Gastrocnemius medialis (tissue), 4 donors: Measurements from ENCODE around the gene KLHDC4. TPM values are rescaled to one million over a fixed set of nuclear protein-coding genes. Genes with fewer than 3 reads are reported as not detected.
A peak's percentile ranks its signal among the peaks of the same experiment; 100 is the strongest.

Experiments
- ATAC-seq, 2 donors: fragments of 150-250 bp; one replicate each; pipeline ENCODE4 v1.9.1; 2016
- DNase-seq, 2 donors: peaks; one replicate each; pipeline ENCODE4 v3.0.0-alpha.2; 2019
- H3K27ac ChIP-seq, 4 donors: fragments of 200-600 bp; sonication (generic); 1 replicate in 1 of 4; 2 replicates in 3 of 4; pipeline ENCODE4 v1.5.1; 2016 to 2018; ENCODE audit warnings: mild to moderate bottlenecking in 2 of 4, moderate library complexity in 1 of 4
- H3K27me3 ChIP-seq, 3 donors: fragments of 200-600 bp; sonication (generic) in 2 of 3; 1 replicate in 1 of 3; 2 replicates in 2 of 3; pipeline versions ENCODE4 v1.5.1 to v1.6.0; 2016 to 2019; ENCODE audit warnings: mild to moderate bottlenecking in 1 of 3, moderate library complexity in 1 of 3
- H3K36me3 ChIP-seq, 2 donors: fragments of 200-600 bp; sonication (generic) in 1 of 2; one replicate each; pipeline ENCODE4 v1.5.1; 2017 to 2018
- H3K4me1 ChIP-seq, 2 donors: fragments of 200-600 bp; sonication (generic) in 1 of 2; one replicate each; pipeline ENCODE4 v1.5.1; 2016 to 2017; ENCODE audit warnings: mild to moderate bottlenecking in 2 of 2
- H3K4me3 ChIP-seq, 4 donors: fragments of 200-600 bp; sonication (generic) in 3 of 4; 1 replicate in 1 of 4; 2 replicates in 3 of 4; pipeline ENCODE4 v1.5.1; 2016 to 2019; ENCODE audit warnings: mild to moderate bottlenecking in 2 of 4
- H3K9me3 ChIP-seq, 3 donors: fragments of 200-600 bp; sonication (generic) in 2 of 3; 1 replicate in 1 of 3; 2 replicates in 2 of 3; pipeline ENCODE4 v1.5.1; 2016 to 2019
- CTCF ChIP-seq, 5 experiments: fragments of 450-650 bp in 3 of 5; fragments of 200-600 bp in 2 of 5; sonication (generic) in 2 of 5; IDR thresholded peaks in 4 of 5; conservative IDR thresholded peaks in 1 of 5; 1 replicate in 4 of 5; 2 replicates in 1 of 5; pipeline ENCODE4 v1.5.1; 2016 to 2019; ENCODE audit warnings: antibody characterized with exemption in 5 of 5, mild to moderate bottlenecking in 3 of 5, moderate library complexity in 3 of 5
- POLR2A ChIP-seq, 2 donors: fragments of 450-650 bp; IDR thresholded peaks; one replicate each; pipeline ENCODE4 v1.6.1; 2017; ENCODE audit warnings: antibody characterized with exemption in 2 of 2, mild to moderate bottlenecking in 2 of 2, moderate library complexity in 2 of 2
- in situ Hi-C, 4 donors: fragments of 200-750 bp; cut with MboI; loops; one replicate each; pipeline versions ENCODE4 v1.15.0 to v1.8.0; 2017; ENCODE audit warnings: low sequenced_read_pairs in 4 of 4
- intact Hi-C: fragments of 100-400 bp; cut with DNase I; formaldehyde crosslinking; loops from one replicate; pipeline ENCODE4 v1.15.1; 2023; ENCODE audit warnings: low total_unique reads
- total RNA-seq, 4 donors: library from RNA; depleted of rRNA; stranded (reverse); fragments of >200 nt; gene quantifications; one replicate each; pipeline versions ENCODE4 v1.1.0 to v1.2.3, GENCODE V29; 2016

Gene KLHDC4
- total RNA-seq, 4 donors from 2014 or later, result 8.2 to 12.7 (median 10.4) TPM

GRCh38 chr16:87766485-87766797, 655 bp upstream of the KLHDC4 start:
- Histone ChIP-seq H3K4me1 (peaks cover 5 to 8% of the 10 kb centered on the region in 2 donors), H3K27ac (peak overlapping the region; percentile 88 to 95 (median 90)), H3K27me3 (no peaks in the 10 kb centered on the region), H3K9me3 (no peaks in the 10 kb centered on the region), H3K36me3 (peaks cover 0 to 27% of the 10 kb centered on the region in 2 donors), H3K4me3 (peak overlapping the region; percentile 86 to 98 (median 94))
- intact Hi-C loops (loop anchor here (5.0 kb wide), 2 partner anchors 186 to 349 kb away; partner anchors contain the start of gene BANP), in situ Hi-C loops (loop anchor here in 2 of 4 donors (25.0 kb wide), 2 partner anchors 379 to 796 kb away; partner anchors contain the start of genes FBXO31 (in 1 of the 2), MAP1LC3B (in 1 of the 2) and ZC3H18 (in 1 of the 2))
- ATAC-seq (no peak), DNase-seq (no peak)
- TF ChIP-seq CTCF (IDR thresholded peaks at IDR 0.05 in 4 of 5, conservative IDR thresholded peaks at IDR 0.05 in 1 of 5) (no peak), POLR2A (IDR thresholded peaks at IDR 0.05) (no peak)

GRCh38 chr16:87765473-87765775, 362 bp downstream of the KLHDC4 start:
- intact Hi-C loops (loop anchor here (1.0 to 5.0 kb wide), 3 partner anchors 187 to 805 kb away; partner anchors contain the start of genes BANP and ZC3H18), in situ Hi-C loops (loop anchor here in 2 of 4 donors (25.0 kb wide), 2 partner anchors 378 to 797 kb away; partner anchors contain the start of genes FBXO31 (in 1 of the 2), MAP1LC3B (in 1 of the 2) and ZC3H18 (in 1 of the 2))
- Histone ChIP-seq H3K27ac (peak overlapping the region; percentile 88 to 95 (median 90)), H3K27me3 (no peaks in the 10 kb centered on the region), H3K36me3 (peaks cover 0 to 37% of the 10 kb centered on the region in 2 donors), H3K4me3 (peak overlapping the region; percentile 86 to 98 (median 94)), H3K9me3 (no peaks in the 10 kb centered on the region), H3K4me1 (peaks cover 5 to 8% of the 10 kb centered on the region in 2 donors)
- ATAC-seq (peak; percentile 5 to 31), DNase-seq (no peak)
- TF ChIP-seq CTCF (IDR thresholded peaks at IDR 0.05 in 4 of 5, conservative IDR thresholded peaks at IDR 0.05 in 1 of 5) (no peak), POLR2A (IDR thresholded peaks at IDR 0.05) (no peak)

GRCh38 chr16:87764600-87765472, 950 bp downstream of the KLHDC4 start:
- in situ Hi-C loops, result loop anchor here in 2 of 4 donors (25.0 kb wide), 2 partner anchors 378 to 797 kb away; partner anchors contain the start of genes FBXO31 (in 1 of the 2), MAP1LC3B (in 1 of the 2) and ZC3H18 (in 1 of the 2)
- no peak for TF ChIP-seq CTCF (IDR thresholded peaks at IDR 0.05 in 4 of 5, conservative IDR thresholded peaks at IDR 0.05 in 1 of 5)
- TF ChIP-seq POLR2A (IDR thresholded peaks at IDR 0.05), result no peak
- Histone ChIP-seq H3K27me3 (no peaks in the 10 kb centered on the region), H3K4me1 (peaks cover 5 to 8% of the 10 kb centered on the region in 2 donors), H3K27ac (peak overlapping the region; percentile 88 to 95 (median 90)), H3K36me3 (peaks cover 0 to 37% of the 10 kb centered on the region in 2 donors), H3K9me3 (no peaks in the 10 kb centered on the region), H3K4me3 (peak overlapping the region; percentile 86 to 98 (median 94))
- ATAC-seq (peak in 1 of 2 donors; percentile 17), DNase-seq (no peak)
- intact Hi-C loops, result loop anchor here (1.0 to 5.0 kb wide), 3 partner anchors 187 to 805 kb away; partner anchors contain the start of genes BANP and ZC3H18

- H3K36me3 ChIP-seq, result peaks cover 0 to 37% of the 10 kb centered on the region in 2 donors
Observed at GRCh38 chr16:87762620-87763019, 3.2 kb downstream of the KLHDC4 start.

More at GRCh38 chr16:87762620-87763019, 3.2 kb downstream of the KLHDC4 start:
- ATAC-seq, result no peak
- no peak for TF ChIP-seq POLR2A (IDR thresholded peaks at IDR 0.05)
- TF ChIP-seq CTCF (IDR thresholded peaks at IDR 0.05 in 4 of 5, conservative IDR thresholded peaks at IDR 0.05 in 1 of 5), result no peak
- Histone ChIP-seq H3K27ac (no peak overlapping the region), H3K4me1 (peaks cover 5 to 8% of the 10 kb centered on the region in 2 donors), H3K9me3 (no peaks in the 10 kb centered on the region), H3K27me3 (no peaks in the 10 kb centered on the region), H3K4me3 (no peak overlapping the region)
- intact Hi-C loops, result no loop called here
- DNase-seq, result no peak
- in situ Hi-C loops, result loop anchor here in 2 of 4 donors (25.0 kb wide), 2 partner anchors 375 to 800 kb away; partner anchors contain the start of genes FBXO31 (in 1 of the 2), MAP1LC3B (in 1 of the 2) and ZC3H18 (in 1 of the 2)
